HG03196 (cell line): ENCODE measurements around the gene TAF15.

Source experiments
- ATAC-seq: cut with Tn5 transposase; IDR thresholded peaks from one replicate; pipeline ENCODE4 v1.9.1; 2021; ENCODE audit not compliant: unreplicated experiment

The TAF15 gene

DNA sequence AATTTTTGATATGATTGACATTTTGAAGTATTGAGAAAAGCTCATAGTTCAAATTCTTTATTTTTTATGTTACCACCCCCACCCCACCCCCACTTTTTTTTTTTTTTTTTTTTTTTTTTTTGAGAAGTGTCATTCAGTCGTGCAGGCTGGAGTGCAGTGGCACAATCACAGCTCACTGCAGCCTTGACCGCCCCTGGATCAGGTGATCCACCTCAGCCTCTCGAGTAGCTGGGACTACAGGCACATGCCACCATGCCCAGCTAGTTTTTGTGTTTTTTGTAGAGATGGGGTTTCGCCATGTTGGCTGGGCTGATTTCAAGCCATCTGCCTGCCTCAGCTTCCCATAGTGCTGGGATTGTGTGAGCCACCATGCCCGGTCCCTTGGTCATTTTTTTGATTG is 7.4 kb downstream of the TAF15 start:
- no peak for ATAC-seq

DNA sequence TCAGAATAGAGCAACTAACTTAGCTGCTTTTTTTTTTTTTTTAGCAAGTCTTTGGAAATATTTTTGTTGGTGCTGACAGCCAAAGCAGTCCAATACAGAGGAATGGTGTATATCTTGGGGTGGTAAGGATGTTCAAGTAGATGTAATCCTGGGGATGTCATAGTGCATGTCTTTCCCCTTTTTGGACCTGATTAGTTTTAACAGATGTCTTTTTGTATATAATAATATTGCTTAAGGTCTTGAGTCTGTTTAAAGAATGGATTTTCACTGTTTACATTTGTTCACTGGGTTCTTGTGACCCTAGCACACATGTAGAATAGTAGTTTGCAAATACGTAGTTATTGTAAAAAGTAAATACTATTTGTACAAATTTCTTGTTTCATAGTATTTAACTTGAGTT is 7.9 kb downstream of the TAF15 start:
- no peak for ATAC-seq

GRCh38 chr17:35819455-35819854 is 10.2 kb downstream of the TAF15 start:
- ATAC-seq: no peak

DNA sequence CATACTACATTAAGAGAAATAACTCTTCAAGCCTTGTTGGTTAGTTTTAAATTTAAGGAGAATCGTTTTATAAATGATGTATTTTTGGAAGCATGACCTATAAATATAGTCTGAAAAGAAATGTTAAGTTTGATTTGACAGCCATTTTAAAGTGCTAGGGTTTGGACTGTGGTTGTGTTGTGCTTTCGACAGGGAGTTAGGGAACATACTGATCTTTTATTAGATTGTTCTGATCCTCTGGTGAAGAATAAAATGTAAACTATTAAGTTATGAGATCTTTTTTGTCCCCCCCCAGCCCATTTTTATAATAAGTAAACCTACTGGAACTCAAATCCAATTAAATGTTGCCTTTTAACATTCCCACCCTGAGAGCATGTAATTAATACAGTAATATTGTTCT is 12.0 kb downstream of the TAF15 start:
- ATAC-seq: no peak

DNA sequence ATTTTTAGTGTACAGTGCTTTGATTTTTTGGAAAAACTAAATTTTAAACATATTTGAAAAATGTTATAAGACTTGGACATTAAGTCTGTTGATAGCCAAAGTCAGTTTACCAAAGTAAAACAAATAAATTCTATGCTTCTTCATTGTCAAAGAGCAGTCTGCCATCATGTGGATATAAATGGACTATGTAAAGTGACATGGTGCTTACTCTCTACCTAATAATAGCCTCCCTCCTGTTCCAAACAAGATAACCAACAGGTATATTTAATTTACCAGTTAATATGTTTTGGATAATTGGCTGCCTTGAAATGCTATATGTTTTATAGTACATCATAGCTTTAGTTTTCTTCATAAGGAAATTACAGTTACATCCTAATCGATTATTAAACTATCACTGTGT is 15.9 kb downstream of the TAF15 start:
- no peak for ATAC-seq

- ATAC-seq: no peak
Measured at GRCh38 chr17:35841101-35841500, 31.8 kb downstream of the TAF15 start.

DNA sequence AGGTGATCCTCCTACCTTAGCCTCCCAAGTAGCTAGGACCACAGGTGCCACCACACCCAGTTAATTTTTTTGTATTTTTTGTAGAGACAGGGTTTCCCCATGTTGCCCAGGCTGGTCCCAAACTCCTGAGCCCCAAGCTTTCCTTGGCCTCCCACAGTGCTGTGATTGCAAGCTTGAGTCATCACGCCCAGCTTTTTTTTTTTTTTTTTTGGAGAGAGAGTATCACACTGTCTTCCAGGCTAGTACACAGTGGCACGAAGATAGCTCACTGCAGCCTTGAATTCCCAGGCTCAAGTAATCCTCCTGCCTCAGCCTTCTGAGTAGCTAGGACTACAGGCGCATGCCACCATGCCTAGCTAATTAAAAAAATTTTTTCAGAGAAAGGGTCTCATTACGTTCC is 32.2 kb downstream of the TAF15 start:
- no peak for ATAC-seq

GRCh38 chr17:35842239-35842638 is 33.0 kb downstream of the TAF15 start:
- ATAC-seq: no peak

GRCh38 chr17:35843698-35844097 is 34.4 kb downstream of the TAF15 start:
- no peak for ATAC-seq

- no peak for ATAC-seq
Measured at GRCh38 chr17:35844547-35844946, 35.3 kb downstream of the TAF15 start.

DNA sequence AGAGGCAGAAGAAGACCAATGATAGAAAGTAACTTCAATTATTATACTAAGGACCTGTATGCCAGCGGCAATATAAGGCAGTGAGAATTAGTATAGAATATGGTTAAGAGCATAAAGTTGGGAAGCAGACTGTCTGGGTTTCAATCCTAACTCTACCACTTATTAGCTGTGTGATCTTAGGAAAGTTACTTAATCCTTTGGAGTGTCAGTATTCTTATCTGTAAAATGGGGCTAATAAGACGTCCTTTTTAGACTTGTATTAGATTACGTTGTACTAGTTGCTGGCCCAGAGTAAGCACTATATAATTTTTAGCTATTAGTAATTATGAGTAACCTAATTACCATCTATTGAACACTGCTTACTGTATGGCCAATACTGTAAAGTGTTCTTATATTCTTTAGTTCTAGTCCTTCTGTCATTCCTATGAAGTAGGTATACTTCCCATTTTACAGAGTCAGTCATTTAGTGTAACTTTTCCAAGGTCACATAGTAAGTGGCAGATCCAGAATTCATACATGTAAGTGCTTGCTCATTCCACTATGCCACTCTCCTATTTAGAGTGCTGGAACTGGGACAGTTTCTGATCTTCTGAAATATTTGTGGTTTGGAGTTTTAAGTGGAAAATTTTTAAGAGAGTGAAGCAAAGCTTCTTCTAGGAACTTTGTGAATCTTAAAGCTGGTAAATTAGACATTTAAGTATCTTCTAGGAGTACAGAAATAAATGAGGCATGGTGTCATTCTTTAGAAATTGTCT is 36.9 kb downstream of the TAF15 start:
- ATAC-seq: no peak

GRCh38 chr17:35847006-35847405 is 37.7 kb downstream of the TAF15 start:
- ATAC-seq: no peak

DNA sequence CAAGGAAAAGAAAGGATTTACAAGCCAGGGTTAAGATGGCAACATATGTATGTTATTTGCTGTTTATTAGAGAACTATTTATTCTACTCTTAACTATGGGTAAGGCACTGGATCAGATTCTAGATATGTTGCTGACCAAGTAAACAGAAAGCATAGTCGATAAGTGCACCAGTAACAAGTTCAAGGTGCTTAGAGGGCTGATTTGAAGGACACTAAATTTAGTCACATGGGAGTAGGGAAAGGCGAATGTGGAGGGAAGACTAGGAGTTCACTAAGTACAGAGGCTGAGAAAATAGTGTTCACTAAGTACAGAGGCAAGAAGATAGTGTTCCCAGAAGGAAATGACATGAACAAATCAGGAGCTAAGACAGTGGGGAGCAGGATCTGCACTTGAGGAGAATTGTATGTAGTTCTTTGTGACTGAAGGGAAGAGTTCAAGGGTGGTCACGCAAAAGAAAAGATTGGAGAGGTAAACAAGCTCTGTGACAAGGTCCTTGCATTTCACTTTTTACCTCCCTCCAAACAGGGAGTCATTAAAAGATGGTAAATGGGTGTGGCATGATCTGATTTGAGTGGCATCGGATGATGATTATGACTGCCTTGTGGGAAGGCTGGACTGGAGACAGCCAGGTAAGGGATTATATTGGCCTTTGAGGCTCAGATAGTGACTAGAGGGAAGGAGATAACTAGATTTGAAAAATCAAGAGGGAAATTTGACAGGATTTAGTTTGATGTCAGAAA is 38.5 kb downstream of the TAF15 start:
- ATAC-seq: no peak

GRCh38 chr17:35849469-35850348 is 40.4 kb downstream of the TAF15 start:
- no peak for ATAC-seq

GRCh38 chr17:35855965-35856364 is 46.7 kb downstream of the TAF15 start:
- ATAC-seq: no peak

DNA sequence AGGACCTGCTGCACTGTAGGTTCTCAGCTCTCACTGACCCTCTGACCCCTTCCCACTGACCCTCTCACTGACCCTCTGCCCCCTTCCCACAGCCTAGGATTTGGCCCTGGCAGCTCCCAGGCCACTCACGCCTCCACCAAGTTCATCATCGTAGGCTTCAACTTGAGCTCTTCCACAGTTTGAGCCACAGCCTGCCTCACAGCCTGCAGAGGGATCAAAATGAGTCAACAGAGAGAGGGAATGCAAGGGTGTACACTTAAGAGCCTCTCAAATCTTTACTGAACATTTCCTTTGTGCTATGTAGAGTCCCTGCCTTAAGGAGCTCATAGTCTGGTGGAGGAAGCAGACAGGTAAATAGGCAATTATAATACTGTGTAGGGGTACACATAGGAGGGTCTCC is 47.3 kb downstream of the TAF15 start:
- ATAC-seq: no peak

- ATAC-seq: no peak
Measured at GRCh38 chr17:35864853-35865252, 55.6 kb downstream of the TAF15 start.

- no peak for ATAC-seq
Measured at GRCh38 chr17:35865412-35866340, 56.4 kb downstream of the TAF15 start.

- no peak for ATAC-seq
Measured at GRCh38 chr17:35866341-35866950, 57.2 kb downstream of the TAF15 start.

- ATAC-seq: no peak
Measured at GRCh38 chr17:35867574-35867973, 58.3 kb downstream of the TAF15 start.
